Measurements from ENCODE around the gene SFT2D3.

Gene SFT2D3

GRCh38 chr2:127700527-127701192, 637 bp upstream of the SFT2D3 start:
- H3K4me3 ChIP-seq (ENCODE audit: low read length): peak overlapping the region; percentile 86
- H3K27me3 ChIP-seq (ENCODE audit: insufficient read depth, low read length): no peaks in the 10 kb centered on the region
- peaks cover 5% of the 10 kb centered on the region for H3K9me3 ChIP-seq (ENCODE audit: low read length)
- H3K36me3 ChIP-seq (ENCODE audit: insufficient read depth, low read length): peaks cover 23% of the 10 kb centered on the region
- H2AFZ ChIP-seq (ENCODE audit: low read depth, low read length): peak overlapping the region; percentile 41
- H3K4me1 ChIP-seq (ENCODE audit: insufficient read depth, low read length): peaks cover 12% of the 10 kb centered on the region

DNA sequence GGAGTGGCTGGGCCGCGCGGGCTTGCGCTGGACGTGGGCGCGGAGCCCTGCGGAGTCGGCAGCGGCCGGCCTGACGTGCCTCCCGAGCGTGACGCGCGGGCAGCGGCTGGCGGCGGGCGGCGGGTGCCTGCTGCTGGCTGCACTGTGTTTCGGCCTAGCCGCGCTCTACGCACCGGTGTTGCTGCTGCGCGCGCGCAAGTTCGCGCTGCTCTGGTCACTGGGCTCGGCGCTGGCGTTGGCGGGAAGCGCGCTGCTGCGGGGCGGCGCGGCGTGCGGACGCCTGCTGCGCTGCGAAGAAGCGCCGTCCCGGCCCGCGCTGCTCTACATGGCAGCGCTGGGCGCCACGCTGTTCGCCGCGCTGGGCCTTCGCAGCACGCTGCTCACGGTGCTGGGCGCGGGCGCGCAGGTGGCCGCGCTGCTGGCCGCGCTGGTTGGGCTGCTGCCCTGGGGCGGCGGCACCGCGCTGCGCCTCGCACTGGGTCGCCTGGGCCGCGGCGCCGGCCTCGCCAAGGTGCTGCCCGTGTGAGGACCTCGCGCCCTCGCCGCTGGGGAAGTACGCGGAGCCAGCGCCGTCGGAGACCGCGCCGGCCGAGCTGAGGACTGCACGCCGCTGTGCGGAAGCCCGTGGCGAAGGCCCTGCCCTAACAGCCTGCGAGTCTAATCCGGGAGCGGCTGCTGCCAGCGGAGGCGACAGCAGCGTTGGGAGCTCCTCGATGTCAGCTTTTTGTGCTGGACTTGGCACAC, 526 bp downstream of the SFT2D3 start:
- Histone ChIP-seq H3K27me3 (ENCODE audit: insufficient read depth, low read length) (no peaks in the 10 kb centered on the region), H3K4me3 (ENCODE audit: low read length) (peak overlapping the region; percentile 86), H3K36me3 (ENCODE audit: insufficient read depth, low read length) (peaks cover 33% of the 10 kb centered on the region), H2AFZ (ENCODE audit: low read depth, low read length) (peak overlapping the region; percentile 41), H3K4me1 (ENCODE audit: insufficient read depth, low read length) (peaks cover 12% of the 10 kb centered on the region), H3K9me3 (ENCODE audit: low read length) (peaks cover 5% of the 10 kb centered on the region)

DNA sequence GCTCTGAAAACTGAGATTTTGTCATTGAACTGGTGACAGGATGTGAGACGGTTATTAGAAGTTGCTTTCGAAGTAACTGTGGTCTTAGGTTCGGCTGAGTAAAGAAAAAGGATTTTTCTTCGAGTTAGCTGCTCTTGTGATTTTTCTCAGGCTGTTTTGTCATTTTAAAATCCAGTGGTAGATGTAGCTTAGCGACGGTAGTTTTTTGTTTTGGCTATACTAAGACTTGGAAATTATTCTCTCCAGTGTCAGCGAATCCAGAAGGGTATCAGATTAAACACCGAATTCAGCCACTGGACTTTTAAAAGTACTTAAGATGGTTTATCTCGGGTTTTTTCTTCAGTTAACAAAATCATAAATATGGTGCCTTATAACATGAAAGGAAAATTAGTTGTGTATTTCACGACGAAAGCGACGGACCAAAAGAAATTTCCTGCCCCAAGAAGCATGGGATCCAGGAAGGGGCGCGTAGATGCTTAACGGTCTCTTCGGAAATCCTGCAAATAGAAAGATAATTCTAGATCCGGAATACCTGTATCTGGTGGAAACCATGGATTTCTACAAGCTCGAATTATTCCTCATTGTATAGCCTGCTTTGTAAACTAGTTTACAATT, 1.2 kb downstream of the SFT2D3 start:
- Histone ChIP-seq H3K36me3 (ENCODE audit: insufficient read depth, low read length) (peaks cover 38% of the 10 kb centered on the region), H3K4me1 (ENCODE audit: insufficient read depth, low read length) (peaks cover 12% of the 10 kb centered on the region)

DNA sequence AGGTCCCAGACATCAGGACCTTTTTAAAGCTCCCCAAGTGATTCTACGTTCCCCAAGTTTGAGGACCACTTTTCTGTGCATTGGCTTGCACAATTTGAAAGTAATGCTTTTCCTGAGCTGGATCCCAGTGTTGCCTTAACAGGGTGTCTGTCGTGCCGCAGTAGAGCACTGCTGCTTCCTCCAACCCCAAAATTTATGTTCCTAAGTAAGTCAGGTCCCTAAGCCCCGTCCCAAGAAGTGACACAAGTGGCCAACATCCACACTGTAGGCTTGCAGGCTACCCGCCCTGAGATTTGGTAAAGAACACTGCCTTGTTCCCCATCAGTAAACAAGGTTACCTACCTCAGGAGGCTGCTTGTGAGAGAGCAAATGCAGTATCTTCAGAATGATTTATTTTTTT, 2.0 kb downstream of the SFT2D3 start:
- Histone ChIP-seq H3K4me1 (ENCODE audit: insufficient read depth, low read length) (peaks cover 12% of the 10 kb centered on the region), H3K4me3 (ENCODE audit: low read length) (no peak overlapping the region), H3K9me3 (ENCODE audit: low read length) (peaks cover 5% of the 10 kb centered on the region), H3K27me3 (ENCODE audit: insufficient read depth, low read length) (no peaks in the 10 kb centered on the region), H3K36me3 (ENCODE audit: insufficient read depth, low read length) (peaks cover 46% of the 10 kb centered on the region), H2AFZ (ENCODE audit: low read depth, low read length) (no peak overlapping the region)

More for the DNA sequence above, 1.2 kb downstream of the SFT2D3 start:
- H2AFZ ChIP-seq (ENCODE audit: low read depth, low read length): no peak overlapping the region
- peaks cover 5% of the 10 kb centered on the region for H3K9me3 ChIP-seq (ENCODE audit: low read length)
- H3K4me3 ChIP-seq (ENCODE audit: low read length): peak overlapping the region; percentile 86
- no peaks in the 10 kb centered on the region for H3K27me3 ChIP-seq (ENCODE audit: insufficient read depth, low read length)

DNA sequence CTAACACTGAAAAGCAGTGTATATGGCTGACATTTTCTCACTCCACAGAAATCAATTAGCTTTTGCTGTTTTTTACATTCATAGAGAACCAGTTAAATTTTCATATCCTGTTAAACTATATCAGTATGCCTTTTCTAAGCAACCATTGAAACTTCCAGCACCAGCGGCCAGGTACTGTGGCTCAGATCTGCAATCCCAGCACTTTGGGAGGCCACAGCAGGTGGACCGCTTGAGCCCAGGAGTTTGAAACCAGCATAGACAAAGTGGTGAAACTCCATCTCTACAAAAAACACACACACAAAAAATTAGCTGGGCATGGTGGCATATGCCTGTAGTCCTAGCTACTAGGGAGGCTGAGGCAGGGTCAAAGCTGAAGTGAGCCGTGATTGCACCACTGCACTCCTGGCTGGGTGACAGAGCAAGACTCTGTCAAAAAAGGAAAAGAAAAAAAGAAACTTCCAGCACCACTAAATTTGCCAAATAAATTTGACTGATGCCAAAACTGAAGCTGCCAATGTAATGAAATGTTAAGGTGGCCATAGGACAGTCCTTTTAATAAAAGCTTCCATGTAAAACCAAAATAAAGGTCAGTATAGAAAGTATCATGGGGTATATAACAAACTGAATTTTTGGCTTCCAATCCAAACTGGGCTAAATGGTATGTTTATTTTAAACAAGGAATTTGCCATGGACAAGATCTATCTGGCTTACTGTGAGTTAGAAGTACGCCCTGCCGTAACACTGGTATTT, 3.5 kb downstream of the SFT2D3 start:
- Histone ChIP-seq H3K27me3 (ENCODE audit: insufficient read depth, low read length) (no peaks in the 10 kb centered on the region), H2AFZ (ENCODE audit: low read depth, low read length) (no peak overlapping the region), H3K4me3 (ENCODE audit: low read length) (no peak overlapping the region), H3K4me1 (ENCODE audit: insufficient read depth, low read length) (peaks cover 12% of the 10 kb centered on the region), H3K9me3 (ENCODE audit: low read length) (peaks cover 5% of the 10 kb centered on the region), H3K36me3 (ENCODE audit: insufficient read depth, low read length) (peaks cover 61% of the 10 kb centered on the region)

DNA sequence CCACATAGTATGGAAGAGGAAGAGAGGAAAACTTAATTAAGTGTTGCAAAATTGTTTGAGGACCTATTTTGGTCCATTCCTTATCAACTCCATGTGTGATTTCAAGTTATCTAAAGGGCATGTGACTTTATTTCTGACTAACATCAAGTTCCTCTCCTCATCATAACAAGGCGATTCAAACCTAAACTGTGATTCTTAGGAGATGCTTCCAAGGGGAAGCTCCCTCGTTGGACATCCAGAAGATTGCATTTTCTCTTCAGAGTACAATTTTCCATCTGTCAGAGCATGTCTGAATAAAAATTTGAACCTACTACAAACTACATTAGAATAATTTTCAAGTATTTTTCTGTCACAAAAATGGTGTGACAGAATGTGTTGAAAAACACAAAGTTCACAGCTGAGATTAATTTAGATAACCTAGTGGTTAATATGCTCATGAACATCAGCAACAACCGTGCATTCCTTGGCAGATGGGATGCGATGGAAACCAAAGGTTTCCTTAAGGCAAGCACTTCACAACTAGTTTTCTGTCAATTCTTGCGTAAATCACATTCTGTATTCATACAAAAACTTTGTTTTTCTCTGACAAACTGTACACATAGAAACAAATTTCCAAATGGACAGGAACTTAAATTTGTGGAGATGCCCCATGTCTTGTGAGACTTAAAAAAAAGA, 4.2 kb downstream of the SFT2D3 start:
- H3K27me3 ChIP-seq (ENCODE audit: insufficient read depth, low read length): no peaks in the 10 kb centered on the region
- H3K4me1 ChIP-seq (ENCODE audit: insufficient read depth, low read length): peaks cover 9% of the 10 kb centered on the region
- no peak overlapping the region for H2AFZ ChIP-seq (ENCODE audit: low read depth, low read length)
- peaks cover 5% of the 10 kb centered on the region for H3K9me3 ChIP-seq (ENCODE audit: low read length)
- H3K4me3 ChIP-seq (ENCODE audit: low read length): no peak overlapping the region
- H3K36me3 ChIP-seq (ENCODE audit: insufficient read depth, low read length): peaks cover 63% of the 10 kb centered on the region

- Histone ChIP-seq H3K4me3 (ENCODE audit: low read length) (no peak overlapping the region), H3K36me3 (ENCODE audit: insufficient read depth, low read length) (peaks cover 63% of the 10 kb centered on the region), H3K9me3 (ENCODE audit: low read length) (peaks cover 5% of the 10 kb centered on the region), H3K27me3 (ENCODE audit: insufficient read depth, low read length) (no peaks in the 10 kb centered on the region), H3K4me1 (ENCODE audit: insufficient read depth, low read length) (peaks cover 6% of the 10 kb centered on the region), H2AFZ (ENCODE audit: low read depth, low read length) (no peak overlapping the region)
Observed at GRCh38 chr2:127706215-127706990, 5.1 kb downstream of the SFT2D3 start.

GRCh38 chr2:127707890-127708648, 6.8 kb downstream of the SFT2D3 start:
- H3K27me3 ChIP-seq (ENCODE audit: insufficient read depth, low read length): no peaks in the 10 kb centered on the region
- H2AFZ ChIP-seq (ENCODE audit: low read depth, low read length): no peak overlapping the region
- H3K4me3 ChIP-seq (ENCODE audit: low read length): no peak overlapping the region
- H3K36me3 ChIP-seq (ENCODE audit: insufficient read depth, low read length): peaks cover 57% of the 10 kb centered on the region
- H3K4me1 ChIP-seq (ENCODE audit: insufficient read depth, low read length): peaks cover 2% of the 10 kb centered on the region
- peaks cover 3% of the 10 kb centered on the region for H3K9me3 ChIP-seq (ENCODE audit: low read length)

DNA sequence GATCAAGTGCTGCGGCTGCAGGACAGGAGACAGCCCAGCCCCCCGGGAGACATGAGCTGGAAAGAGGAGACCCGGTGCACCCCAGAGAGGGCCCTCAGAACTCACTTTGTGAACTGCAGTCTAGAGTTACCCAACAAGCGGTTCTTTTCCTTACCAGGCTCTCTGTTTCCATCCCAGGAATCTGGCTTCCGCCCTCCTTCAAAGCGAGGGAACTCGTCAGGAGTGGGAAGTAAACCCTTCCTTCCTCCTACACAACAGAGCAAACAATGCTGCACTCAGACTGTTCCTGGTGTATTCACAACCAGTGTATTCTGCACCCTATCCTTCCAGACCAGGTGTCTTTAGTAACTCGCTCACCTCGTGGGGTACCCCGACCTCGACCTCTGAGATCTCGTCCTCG, 8.0 kb downstream of the SFT2D3 start:
- Histone ChIP-seq H3K4me3 (ENCODE audit: low read length) (no peak overlapping the region), H3K9me3 (ENCODE audit: low read length) (no peaks in the 10 kb centered on the region), H3K27me3 (ENCODE audit: insufficient read depth, low read length) (no peaks in the 10 kb centered on the region), H2AFZ (ENCODE audit: low read depth, low read length) (no peak overlapping the region), H3K4me1 (ENCODE audit: insufficient read depth, low read length) (no peaks in the 10 kb centered on the region), H3K36me3 (ENCODE audit: insufficient read depth, low read length) (peaks cover 63% of the 10 kb centered on the region)

DNA sequence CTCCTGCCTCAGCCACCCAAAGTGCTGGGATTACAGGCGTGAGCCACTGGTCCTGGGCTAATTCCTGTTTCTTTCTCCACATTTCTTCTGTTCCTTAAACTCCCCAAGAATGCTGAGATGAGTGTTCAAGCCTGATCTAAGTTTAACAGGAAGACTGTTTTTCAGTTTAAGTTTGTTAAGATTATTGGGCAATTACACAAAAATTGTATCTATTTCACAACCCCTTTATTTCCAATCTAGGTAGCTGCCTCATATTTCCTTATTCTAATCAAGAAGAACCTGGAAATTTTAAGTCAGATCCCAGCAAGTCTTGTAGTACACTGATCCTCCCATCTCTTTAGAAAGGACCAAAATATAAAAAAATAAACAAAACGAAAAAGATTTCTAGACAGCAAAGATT, 11.7 kb downstream of the SFT2D3 start:
- no peaks in the 10 kb centered on the region for H3K4me1 ChIP-seq (ENCODE audit: insufficient read depth, low read length)
- peaks cover 48% of the 10 kb centered on the region for H3K36me3 ChIP-seq (ENCODE audit: insufficient read depth, low read length)
- H2AFZ ChIP-seq (ENCODE audit: low read depth, low read length): no peak overlapping the region
- H3K4me3 ChIP-seq (ENCODE audit: low read length): no peak overlapping the region
- no peaks in the 10 kb centered on the region for H3K9me3 ChIP-seq (ENCODE audit: low read length)
- no peaks in the 10 kb centered on the region for H3K27me3 ChIP-seq (ENCODE audit: insufficient read depth, low read length)

- Histone ChIP-seq H3K9me3 (ENCODE audit: low read length) (no peaks in the 10 kb centered on the region), H3K4me3 (ENCODE audit: low read length) (no peak overlapping the region), H2AFZ (ENCODE audit: low read depth, low read length) (no peak overlapping the region), H3K4me1 (ENCODE audit: insufficient read depth, low read length) (no peaks in the 10 kb centered on the region), H3K27me3 (ENCODE audit: insufficient read depth, low read length) (no peaks in the 10 kb centered on the region), H3K36me3 (ENCODE audit: insufficient read depth, low read length) (peaks cover 44% of the 10 kb centered on the region)
Observed at GRCh38 chr2:127713562-127713961, 12.3 kb downstream of the SFT2D3 start.
